Stimulated activated CD4-positive, alpha-beta T cell treated with anti-CD3 and anti-CD28 coated beads, TNF-alpha, amount 100 ng/mL, for 48 hours (primary cell): Measurements from ENCODE around the gene ERCC1.
A peak's percentile ranks its signal among the peaks of the same experiment; 100 is the strongest.

Experiments
- DNase-seq, 3 donors: peaks; one replicate each; pipeline ENCODE4 v3.0.0-alpha.2; 2020; ENCODE audit warnings: low read depth in 3 of 3

Gene ERCC1

GRCh38 chr19:45405435-45406225 is 18.1 kb downstream of the ERCC1 start:
- peak; percentile 68 to 79 (median 77) for DNase-seq

DNA sequence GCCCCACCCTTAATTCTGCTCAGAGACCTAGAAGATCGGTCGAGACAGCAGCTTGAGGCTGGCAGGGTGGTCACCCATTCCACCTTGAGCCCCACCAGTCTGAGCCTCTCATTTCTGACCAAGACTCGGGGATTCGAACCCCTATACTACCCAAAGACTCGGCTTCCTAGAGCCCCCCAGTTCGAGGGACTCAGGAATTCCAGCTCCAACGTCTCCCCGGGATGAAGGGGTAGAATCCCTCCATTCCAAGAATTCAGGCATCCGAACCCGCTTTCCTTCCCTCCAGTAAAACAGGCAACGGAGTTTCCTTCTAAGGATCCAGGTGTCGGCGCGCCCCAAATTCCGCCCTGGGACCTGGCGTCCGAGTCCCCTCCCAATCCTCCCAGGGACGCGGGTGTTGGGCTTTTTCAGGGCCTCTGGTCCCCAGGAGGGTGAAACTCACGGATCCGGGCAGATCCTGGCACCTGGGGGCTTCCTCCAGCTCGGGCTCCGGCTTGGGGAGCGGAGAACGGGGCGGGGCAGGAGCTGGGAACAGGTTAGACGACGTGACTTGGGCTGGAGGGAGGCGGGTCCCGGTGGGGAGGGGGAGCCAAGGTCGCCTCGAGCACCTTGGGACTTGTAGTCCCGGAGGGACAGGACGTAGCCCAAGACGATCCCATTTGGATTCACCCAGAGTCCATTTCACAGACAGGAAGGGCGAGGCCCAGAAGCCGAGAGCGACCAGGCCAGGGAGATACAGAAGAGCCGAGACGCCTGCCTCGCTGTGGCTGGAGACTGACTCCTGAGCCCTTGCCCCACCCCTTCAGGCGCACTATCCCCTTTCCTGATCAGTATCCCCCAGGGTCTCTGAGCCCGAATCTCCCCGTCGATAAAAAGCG is 18.9 kb downstream of the ERCC1 start, which contains the start of gene PPP1R13L:
PPP1R13L (minus strand) TSS at position 513 of the 878 bp plus-strand sequence. CDS start 6,751 bp downstream, outside the sequence.
- peak; percentile 41 to 70 (median 52) for DNase-seq

- DNase-seq: peak; percentile 44 to 67 (median 55)
Observed at GRCh38 chr19:45403781-45404556, 19.7 kb downstream of the ERCC1 start.

GRCh38 chr19:45403272-45403671 is 20.4 kb downstream of the ERCC1 start:
- DNase-seq: no peak

GRCh38 chr19:45402298-45403061 is 21.2 kb downstream of the ERCC1 start:
- DNase-seq: no peak

- no peak for DNase-seq
Observed at GRCh38 chr19:45401815-45402214, 21.9 kb downstream of the ERCC1 start.

DNA sequence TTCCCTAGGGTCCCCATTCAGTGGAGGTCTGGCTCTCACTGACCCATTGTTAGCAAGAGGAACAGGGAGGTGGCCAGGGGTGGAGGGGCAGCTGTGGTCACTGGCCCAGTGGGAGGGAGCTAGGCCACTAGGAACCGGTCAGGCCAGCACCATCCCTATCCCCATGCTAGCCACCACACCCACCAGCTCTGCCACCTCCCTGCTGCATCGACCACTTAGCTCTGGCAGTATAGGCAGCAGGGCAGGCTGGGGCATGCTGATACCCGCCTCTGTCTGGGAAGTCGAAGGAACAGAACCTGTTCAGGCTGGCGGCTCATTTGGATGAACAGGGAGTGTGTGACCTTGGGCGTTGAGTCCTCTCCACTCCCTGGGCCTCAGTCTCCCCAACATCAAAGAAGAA is 23.5 kb downstream of the ERCC1 start:
- no peak for DNase-seq

GRCh38 chr19:45395821-45396617 is 27.7 kb downstream of the ERCC1 start:
- no peak for DNase-seq

- DNase-seq: no peak
Observed at GRCh38 chr19:45391871-45392665, 31.6 kb downstream of the ERCC1 start.

DNA sequence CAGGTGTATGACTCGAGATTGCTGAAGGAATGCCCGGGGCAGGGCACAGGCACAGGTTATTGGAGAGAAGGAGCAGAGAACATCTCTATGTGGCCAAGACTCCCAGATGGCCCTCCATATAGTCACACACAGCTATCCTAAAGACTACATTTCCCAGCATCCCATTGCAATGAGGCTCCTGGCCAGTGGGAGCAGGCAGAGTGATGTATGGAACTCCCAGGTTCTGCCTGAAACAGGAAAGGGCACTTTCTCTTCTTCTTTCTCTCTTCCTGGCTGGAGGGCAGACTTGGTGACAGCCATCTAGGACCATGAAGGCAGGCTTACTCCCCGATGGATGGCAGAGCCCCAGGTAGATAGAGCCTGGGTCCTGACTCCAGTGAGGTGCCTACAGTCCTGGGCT is 32.4 kb downstream of the ERCC1 start:
- no peak for DNase-seq

GRCh38 chr19:45385392-45386221 is 38.1 kb downstream of the ERCC1 start:
- no peak for DNase-seq

DNA sequence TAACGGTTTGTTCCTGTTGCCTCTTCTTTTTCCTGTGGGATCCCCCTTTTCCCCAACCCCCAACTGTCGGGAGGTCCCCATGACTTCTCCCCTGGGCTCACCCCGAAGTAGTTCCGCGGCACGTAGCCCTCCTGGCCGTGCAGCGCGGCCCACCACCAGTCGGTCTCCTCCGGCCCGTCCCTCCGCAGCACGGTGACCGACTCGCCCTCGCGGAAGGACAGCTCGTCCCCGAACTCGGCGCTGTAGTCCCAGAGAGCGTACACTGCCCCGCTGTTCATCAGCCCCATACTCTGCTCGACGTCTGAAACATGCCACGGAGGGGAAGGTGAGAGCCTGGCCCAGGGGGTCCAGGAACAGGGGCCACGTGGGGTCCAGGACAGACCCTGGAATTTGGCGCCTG is 41.3 kb downstream of the ERCC1 start:
- DNase-seq: no peak

DNA sequence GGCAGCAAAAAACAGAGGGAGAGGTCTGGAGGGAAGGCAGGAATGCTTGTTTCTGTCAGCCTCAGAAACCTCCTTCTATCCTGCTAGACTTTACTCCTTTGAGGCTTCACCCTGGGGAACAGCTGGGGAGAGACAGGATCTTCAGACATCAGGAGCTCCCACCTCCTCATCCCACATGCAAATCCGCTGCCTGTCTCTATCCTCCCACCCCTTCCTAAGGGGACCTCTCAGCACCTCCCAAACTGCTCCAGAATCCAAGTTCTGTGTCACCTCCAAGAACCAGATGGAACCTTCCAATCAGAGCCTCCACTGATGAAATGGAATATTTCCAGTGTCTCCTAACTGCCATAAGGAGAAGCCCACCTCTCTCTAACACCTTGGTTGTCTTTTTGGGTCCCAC is 43.6 kb downstream of the ERCC1 start:
- no peak for DNase-seq

- no peak for DNase-seq
Observed at GRCh38 chr19:45376045-45376724, 47.5 kb downstream of the ERCC1 start.

GRCh38 chr19:45370410-45371204 is 53.1 kb downstream of the ERCC1 start, which contains the start of gene ERCC2:
Gene ERCC2 (minus strand): TSS chr19:45370573. CDS start chr19:45370540, 33 bp downstream.
- DNase-seq: peak; percentile 99 to 100 (median 99)

- DNase-seq: no peak
Observed at GRCh38 chr19:45368737-45369340, 54.9 kb downstream of the ERCC1 start.

DNA sequence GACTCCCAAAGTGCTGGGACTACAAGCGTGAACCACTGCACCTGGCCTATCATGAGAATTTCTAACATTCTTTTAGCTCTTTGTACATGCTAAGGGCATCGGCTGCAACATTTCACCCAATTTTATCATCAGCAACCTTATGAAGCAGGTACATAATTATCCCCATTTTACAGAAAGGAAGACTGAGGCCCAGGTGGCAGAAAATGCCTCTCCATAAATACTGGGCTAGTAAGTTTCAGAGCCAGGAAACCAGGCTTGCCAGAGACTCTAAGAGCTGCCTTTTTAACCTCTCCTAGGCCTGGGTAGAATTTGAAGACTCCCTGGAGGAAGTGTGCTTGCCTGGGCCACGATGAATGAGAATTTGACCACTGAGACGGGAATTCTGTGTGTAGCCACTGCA is 55.6 kb downstream of the ERCC1 start:
- no peak for DNase-seq
